Measurements from ENCODE around the gene TEX10.
"Not testable (repeated sequence)": the region's sequence is repeated elsewhere in the genome, so short reads cannot be mapped to it uniquely, and the experiment has no call there.

DNA sequence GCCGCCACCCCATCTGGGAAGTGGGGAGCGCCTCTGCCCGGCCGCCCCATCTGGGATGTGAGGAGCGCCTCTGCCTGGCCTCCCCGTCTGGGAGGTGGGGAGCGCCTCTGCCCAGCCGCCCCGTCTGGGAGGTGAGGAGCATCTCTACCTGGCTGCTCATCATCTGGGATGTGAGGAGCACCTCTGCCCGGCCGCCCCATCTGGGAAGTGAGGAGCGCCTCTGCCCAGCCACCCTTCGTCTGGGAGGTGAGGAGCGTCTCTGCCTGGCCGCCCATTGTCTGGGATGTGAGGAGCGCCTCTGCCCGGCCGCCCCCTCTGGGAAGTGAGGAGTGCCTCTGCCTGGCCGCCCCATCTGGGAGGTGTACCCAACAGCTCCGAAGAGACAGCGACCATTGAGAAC lies 40.2 kb upstream of the TEX10 start:
- TF ChIP-seq, protein P1, sequence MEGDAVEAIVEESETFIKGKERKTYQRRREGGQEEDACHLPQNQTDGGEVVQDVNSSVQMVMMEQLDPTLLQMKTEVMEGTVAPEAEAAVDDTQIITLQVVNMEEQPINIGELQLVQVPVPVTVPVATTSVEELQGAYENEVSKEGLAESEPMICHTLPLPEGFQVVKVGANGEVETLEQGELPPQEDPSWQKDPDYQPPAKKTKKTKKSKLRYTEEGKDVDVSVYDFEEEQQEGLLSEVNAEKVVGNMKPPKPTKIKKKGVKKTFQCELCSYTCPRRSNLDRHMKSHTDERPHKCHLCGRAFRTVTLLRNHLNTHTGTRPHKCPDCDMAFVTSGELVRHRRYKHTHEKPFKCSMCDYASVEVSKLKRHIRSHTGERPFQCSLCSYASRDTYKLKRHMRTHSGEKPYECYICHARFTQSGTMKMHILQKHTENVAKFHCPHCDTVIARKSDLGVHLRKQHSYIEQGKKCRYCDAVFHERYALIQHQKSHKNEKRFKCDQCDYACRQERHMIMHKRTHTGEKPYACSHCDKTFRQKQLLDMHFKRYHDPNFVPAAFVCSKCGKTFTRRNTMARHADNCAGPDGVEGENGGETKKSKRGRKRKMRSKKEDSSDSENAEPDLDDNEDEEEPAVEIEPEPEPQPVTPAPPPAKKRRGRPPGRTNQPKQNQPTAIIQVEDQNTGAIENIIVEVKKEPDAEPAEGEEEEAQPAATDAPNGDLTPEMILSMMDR (conservative IDR thresholded peaks at IDR 0.05; ENCODE audit: low read depth, low read length), result not testable (repeated sequence)
- not testable (repeated sequence) for TF ChIP-seq RAD21 (IDR thresholded peaks at IDR 0.05; ENCODE audit: low read length)
- TF ChIP-seq, protein P2, sequence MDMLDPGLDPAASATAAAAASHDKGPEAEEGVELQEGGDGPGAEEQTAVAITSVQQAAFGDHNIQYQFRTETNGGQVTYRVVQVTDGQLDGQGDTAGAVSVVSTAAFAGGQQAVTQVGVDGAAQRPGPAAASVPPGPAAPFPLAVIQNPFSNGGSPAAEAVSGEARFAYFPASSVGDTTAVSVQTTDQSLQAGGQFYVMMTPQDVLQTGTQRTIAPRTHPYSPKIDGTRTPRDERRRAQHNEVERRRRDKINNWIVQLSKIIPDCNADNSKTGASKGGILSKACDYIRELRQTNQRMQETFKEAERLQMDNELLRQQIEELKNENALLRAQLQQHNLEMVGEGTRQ (IDR thresholded peaks at IDR 0.05; ENCODE audit: low read depth, low read length), result not testable (repeated sequence)

Data from IMR-90 (cell line).